ENCODE data around the gene ARHGAP44. TPM values are rescaled to one million over a fixed set of nuclear protein-coding genes. Genes with fewer than 3 reads are reported as not detected.

The ARHGAP44 gene
- total and polyA plus RNA-seq, 2 of the 8 experiments (the other 6 are each of a cell fraction or from before 2014, with no cell fraction given): 6.2 to 22.2 TPM

DNA sequence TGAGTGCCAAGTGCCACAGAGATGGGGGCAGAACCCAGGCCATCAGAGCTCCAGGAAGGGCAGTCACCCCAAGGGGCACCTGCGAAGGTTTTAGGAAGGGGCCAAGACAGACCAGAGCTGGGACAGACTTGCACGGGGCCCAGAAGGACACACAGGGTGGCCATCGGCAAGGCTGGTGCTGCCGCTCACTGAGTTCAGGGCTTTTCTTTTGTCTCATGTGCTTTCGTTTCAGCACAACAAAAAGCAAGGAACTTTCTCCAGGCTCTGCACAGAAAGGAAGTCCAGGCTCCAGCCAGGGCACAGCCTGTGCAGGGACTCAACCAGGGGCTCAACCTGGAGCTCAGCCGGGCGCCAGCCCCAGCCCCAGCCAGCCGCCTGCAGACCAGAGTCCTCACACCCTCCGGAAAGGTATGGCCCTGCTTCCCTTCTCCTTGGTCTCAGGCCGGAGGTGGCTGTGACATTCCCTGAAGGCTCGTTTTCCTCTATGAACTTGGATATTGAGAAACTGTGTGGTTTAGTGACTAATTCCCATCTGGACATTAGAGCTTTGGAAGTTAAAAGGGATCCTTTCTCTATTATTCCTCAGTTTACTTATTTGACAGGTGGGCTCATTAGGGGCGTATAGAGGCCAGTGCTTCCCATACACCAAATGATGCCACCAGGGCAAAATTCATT is 190.7 kb downstream of the ARHGAP44 start:
- H2AK5ac ChIP-seq (ENCODE audit: low read depth, low read length): no peak overlapping the region
- no peaks in the 10 kb centered on the region for H3K79me2 ChIP-seq (ENCODE audit: control insufficient read depth in 1 of 2, insufficient read depth in 2 of 2, low read length in 2 of 2)
- no peak overlapping the region for H3K23ac ChIP-seq (ENCODE audit: insufficient read length)
- no peak overlapping the region for H2BK12ac ChIP-seq (ENCODE audit: low read depth, low read length)
- no peaks in the 10 kb centered on the region for H3K79me1 ChIP-seq (ENCODE audit: low read depth, low read length)
- no peak overlapping the region for H2BK120ac ChIP-seq (replicated peaks; ENCODE audit: low read depth, low read length)
- H2BK20ac ChIP-seq (ENCODE audit: low read length): no peak overlapping the region
- H2BK5ac ChIP-seq (ENCODE audit: low read depth, low read length): no peak overlapping the region
- no peaks in the 10 kb centered on the region for H3K36me3 ChIP-seq (ENCODE audit: control insufficient read depth in 2 of 4, insufficient read depth in 4 of 4, low read length in 3 of 4)
- no peak overlapping the region for H3K14ac ChIP-seq (ENCODE audit: insufficient read length)
- H2AFZ ChIP-seq (ENCODE audit: low read length): no peak overlapping the region
- no peaks in the 10 kb centered on the region for H4K20me1 ChIP-seq (replicated peaks in 1 of 2; ENCODE audit: control insufficient read depth in 1 of 2, insufficient read depth in 2 of 2, low read length in 2 of 2)
- DNase-seq (ENCODE audit: low read depth in 1 of 2, low spot score in 2 of 2) (no peak), FAIRE-seq (no peak)
- H3K18ac ChIP-seq (ENCODE audit: extremely low read depth, low read length): no peak overlapping the region
- no peak overlapping the region for H3K4ac ChIP-seq (replicated peaks; ENCODE audit: insufficient read length, low read depth, low read length)
- TF ChIP-seq SIRT6 (IDR thresholded peaks at IDR 0.05; ENCODE audit: low read length) (no peak), NANOG (IDR thresholded peaks at IDR 0.05; ENCODE audit: insufficient read depth, low read depth, low read length, poor library complexity, severe bottlenecking) (no peak), POLR2AphosphoS5 (IDR thresholded peaks at IDR 0.05; ENCODE audit: low read depth, low read length) (no peak), POU5F1 (IDR thresholded peaks at IDR 0.05; ENCODE audit: low read depth, low read length) (no peak), CREB1 (IDR thresholded peaks at IDR 0.05) (no peak), SP4 (IDR thresholded peaks at IDR 0.05; ENCODE audit: low read length) (no peak), TBP (IDR thresholded peaks at IDR 0.05; ENCODE audit: low read depth, low read length) (no peak), BACH1 (IDR thresholded peaks at IDR 0.05; ENCODE audit: low read length) (no peak)
- TF ChIP-seq, protein P1, sequence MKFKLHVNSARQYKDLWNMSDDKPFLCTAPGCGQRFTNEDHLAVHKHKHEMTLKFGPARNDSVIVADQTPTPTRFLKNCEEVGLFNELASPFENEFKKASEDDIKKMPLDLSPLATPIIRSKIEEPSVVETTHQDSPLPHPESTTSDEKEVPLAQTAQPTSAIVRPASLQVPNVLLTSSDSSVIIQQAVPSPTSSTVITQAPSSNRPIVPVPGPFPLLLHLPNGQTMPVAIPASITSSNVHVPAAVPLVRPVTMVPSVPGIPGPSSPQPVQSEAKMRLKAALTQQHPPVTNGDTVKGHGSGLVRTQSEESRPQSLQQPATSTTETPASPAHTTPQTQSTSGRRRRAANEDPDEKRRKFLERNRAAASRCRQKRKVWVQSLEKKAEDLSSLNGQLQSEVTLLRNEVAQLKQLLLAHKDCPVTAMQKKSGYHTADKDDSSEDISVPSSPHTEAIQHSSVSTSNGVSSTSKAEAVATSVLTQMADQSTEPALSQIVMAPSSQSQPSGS (IDR thresholded peaks at IDR 0.05; ENCODE audit: low read length): no peak
- no peaks in the 10 kb centered on the region for H3K23me2 ChIP-seq (ENCODE audit: low read depth, low read length)
- no peak overlapping the region for H4K5ac ChIP-seq (ENCODE audit: insufficient read length, low read depth, low read length)
- no peak overlapping the region for H2BK15ac ChIP-seq (ENCODE audit: low read length)
- ChIA-PET CTCF (ENCODE audit: partially characterized antibody) (interaction anchor here (1.4 to 1.5 kb wide), 2 partner anchors 12 to 23 kb away, joined by 4 to 8 read pairs; no protein-coding TSS in a partner anchor), POLR2A (ENCODE audit: partially characterized antibody) (interaction anchor here (0.8 to 1.5 kb wide), 3 partner anchors 10 to 190 kb away, joined by 3 to 4 read pairs (median 4); no protein-coding TSS in a partner anchor)
- no peak overlapping the region for H3K27ac ChIP-seq (ENCODE audit: low read depth, low read length)
- no peaks in the 10 kb centered on the region for H3K27me3 ChIP-seq (replicated peaks in 1 of 4; ENCODE audit: control insufficient read depth in 3 of 4, extremely low read depth in 1 of 4, insufficient read depth in 3 of 4, low read length in 3 of 4)
- peaks cover 2 to 10% (median 7%) of the 10 kb centered on the region in 4 experiments; a peak in 5 of 7 replicates for H3K4me1 ChIP-seq (replicated peaks in 1 of 4; ENCODE audit: control insufficient read depth in 3 of 4, insufficient read depth in 4 of 4, low read length in 3 of 4)
- no peak overlapping the region for H4K8ac ChIP-seq (ENCODE audit: extremely low read depth, insufficient read depth, low read length)
- no peaks in the 10 kb centered on the region for H3K9me3 ChIP-seq (ENCODE audit: insufficient read depth in 2 of 2, low read depth in 1 of 2, low read length in 1 of 2)
- WGBS, 2 experiments (ENCODE audit: extremely low coverage in 1 of 2, insufficient coverage in 1 of 2, insufficient read length in 1 of 2, insufficient replicate concordance in 2 of 2, low coverage in 1 of 2, low lambda C conversion rate in 2 of 2, missing lambda C conversion rate in 1 of 2): 92% methylated on average over 12 of the region's 12 CpGs; no CpG with 5 or more reads in 1 of the 2 experiments
- no peak overlapping the region for H3K56ac ChIP-seq (replicated peaks; ENCODE audit: insufficient read length, low read depth, low read length)
- H3K4me3 ChIP-seq (ENCODE audit: extremely low read depth in 1 of 4, insufficient read depth in 2 of 4, low read depth in 3 of 4, low read length in 4 of 4): no peak overlapping the region
- H4K91ac ChIP-seq (replicated peaks; ENCODE audit: insufficient read length, low read length): no peak overlapping the region
- no peak overlapping the region for H3K9ac ChIP-seq (replicated peaks in 1 of 4; ENCODE audit: extremely low read depth in 1 of 4, low read depth in 3 of 4, low read length in 3 of 4)
- H3K4me2 ChIP-seq (ENCODE audit: insufficient read depth in 1 of 2, low read depth in 2 of 2, low read length in 2 of 2): no peak overlapping the region

Measured in H1 (cell line).